HepG2 (cell line): ENCODE data around the gene AQP10. TPM values are rescaled to one million over a fixed set of nuclear protein-coding genes. Genes with fewer than 3 reads are reported as not detected.
A peak's percentile ranks its signal among the peaks of the same experiment; 100 is the strongest.

Source experiments
- GABPA ChIP-seq, 2 experiments: IDR thresholded peaks; 2 replicates each; pipeline ENCODE4 v1.6.1; 2011 to 2016; ENCODE audit warnings: low read depth in 2 of 2, low read length in 1 of 2, missing biosample characterization in 1 of 2, missing genetic modification characterization in 1 of 2
- HDAC1 ChIP-seq: sonication (generic); formaldehyde crosslinking; IDR thresholded peaks from 2 replicates; pipeline ENCODE4 v1.5.1; 2020; ENCODE audit warnings: mild to moderate bottlenecking, missing genetic modification reagents
- IRF2 ChIP-seq: IDR thresholded peaks from 2 replicates; pipeline ENCODE4 v1.6.1; 2018; ENCODE audit warnings: missing genetic modification reagents, missing compliant biosample characterization
- KAT2B ChIP-seq: fragments of 150-350 bp; IDR thresholded peaks from 2 replicates; pipeline ENCODE4 v1.6.1; 2014; ENCODE audit warnings: low read depth, low read length, borderline replicate concordance
- RBFOX2 ChIP-seq: fragments of 200-400 bp; formaldehyde crosslinking; IDR thresholded peaks from 2 replicates; pipeline ENCODE4 v1.6.1; 2017; ENCODE audit warnings: low read depth, mild to moderate bottlenecking, low read length
- SMC3 ChIP-seq: IDR thresholded peaks from 2 replicates; pipeline ENCODE4 v1.6.1; 2011; ENCODE audit warnings: low read length, improper control_type of control experiment
- STAG1 ChIP-seq: sonication (generic); formaldehyde crosslinking; IDR thresholded peaks from 2 replicates; pipeline ENCODE4 v1.4.0; 2020; ENCODE audit warnings: missing genetic modification reagents
- ZBTB8A ChIP-seq: sonication (generic); formaldehyde crosslinking; IDR thresholded peaks from 2 replicates; pipeline ENCODE4 v1.4.0; 2020; ENCODE audit warnings: mild to moderate bottlenecking, low read depth, missing genetic modification reagents, borderline replicate concordance
- ZNF225 ChIP-seq: sonication (generic); formaldehyde crosslinking; IDR thresholded peaks from 2 replicates; pipeline ENCODE4 v1.4.0; 2020; ENCODE audit warnings: mild to moderate bottlenecking, missing genetic modification reagents
- ZNF564 ChIP-seq: sonication (generic); formaldehyde crosslinking; IDR thresholded peaks from 2 replicates; pipeline ENCODE4 v1.8.1; 2023; ENCODE audit warnings: mild to moderate bottlenecking, missing genetic modification reagents
- ZSCAN21 ChIP-seq: sonication (generic); formaldehyde crosslinking; IDR thresholded peaks from 2 replicates; pipeline ENCODE4 v1.8.0; 2022; ENCODE audit warnings: mild to moderate bottlenecking, missing genetic modification reagents, moderate library complexity, borderline replicate concordance
- polyA plus RNA-seq, 8 experiments: library from polyadenylated mRNA; depleted of rRNA in 3 of 8; stranded (reverse) in 7 of 8; unstranded in 1 of 8; fragments of >200 nt; fragmentation: Illumina TruSeq in 4 of 8; extraction: Trizol in 4 of 8; gene quantifications; 2 replicates each; pipeline versions ENCODE4 v1.2.1 to v1.2.3, GENCODE V29; 2011 to 2016; ENCODE audit warnings: low read depth in 4 of 8, missing spikeins in 1 of 8, mixed read lengths in 1 of 8; ENCODE audit not compliant: insufficient read depth in 1 of 8
- total RNA-seq, 5 experiments: library from RNA; depleted of rRNA; stranded (reverse); fragments of >200 nt; fragmentation: Illumina TruSeq; extraction: Trizol; gene quantifications; 2 replicates each; pipeline ENCODE4 v1.2.3, GENCODE V29; 2016; ENCODE audit warnings: low read depth in 1 of 5
- TF ChIP-seq, protein P1 (sequence below): sonication (generic); formaldehyde crosslinking; IDR thresholded peaks from 2 replicates; pipeline ENCODE4 v1.4.0; 2020; ENCODE audit warnings: mild to moderate bottlenecking, missing genetic modification reagents, borderline replicate concordance
- TF ChIP-seq, protein P2 (sequence below): sonication (generic); formaldehyde crosslinking; IDR thresholded peaks from 2 replicates; pipeline ENCODE4 v1.8.1; 2022; ENCODE audit warnings: low read depth, mild to moderate bottlenecking, missing genetic modification reagents
- TF ChIP-seq, protein P3 (sequence below): IDR thresholded peaks from 2 replicates; pipeline ENCODE4 v1.6.1; 2018; ENCODE audit warnings: missing genetic modification reagents
- TF ChIP-seq, protein P4 (sequence below): sonication (generic); formaldehyde crosslinking; IDR thresholded peaks from 2 replicates; pipeline ENCODE4 v1.4.0; 2020; ENCODE audit warnings: low read depth, mild to moderate bottlenecking, missing genetic modification reagents
- TF ChIP-seq, protein P5 (sequence below): sonication (generic); formaldehyde crosslinking; conservative IDR thresholded peaks from 2 replicates; pipeline ENCODE4 v1.8.1; 2023; ENCODE audit warnings: missing genetic modification reagents

AQP10 gene
- total and polyA plus RNA-seq, 2 of the 13 experiments (the other 11 are each of a cell fraction or from before 2014, with no cell fraction given): 0.30 TPM; not detected in 1

DNA sequence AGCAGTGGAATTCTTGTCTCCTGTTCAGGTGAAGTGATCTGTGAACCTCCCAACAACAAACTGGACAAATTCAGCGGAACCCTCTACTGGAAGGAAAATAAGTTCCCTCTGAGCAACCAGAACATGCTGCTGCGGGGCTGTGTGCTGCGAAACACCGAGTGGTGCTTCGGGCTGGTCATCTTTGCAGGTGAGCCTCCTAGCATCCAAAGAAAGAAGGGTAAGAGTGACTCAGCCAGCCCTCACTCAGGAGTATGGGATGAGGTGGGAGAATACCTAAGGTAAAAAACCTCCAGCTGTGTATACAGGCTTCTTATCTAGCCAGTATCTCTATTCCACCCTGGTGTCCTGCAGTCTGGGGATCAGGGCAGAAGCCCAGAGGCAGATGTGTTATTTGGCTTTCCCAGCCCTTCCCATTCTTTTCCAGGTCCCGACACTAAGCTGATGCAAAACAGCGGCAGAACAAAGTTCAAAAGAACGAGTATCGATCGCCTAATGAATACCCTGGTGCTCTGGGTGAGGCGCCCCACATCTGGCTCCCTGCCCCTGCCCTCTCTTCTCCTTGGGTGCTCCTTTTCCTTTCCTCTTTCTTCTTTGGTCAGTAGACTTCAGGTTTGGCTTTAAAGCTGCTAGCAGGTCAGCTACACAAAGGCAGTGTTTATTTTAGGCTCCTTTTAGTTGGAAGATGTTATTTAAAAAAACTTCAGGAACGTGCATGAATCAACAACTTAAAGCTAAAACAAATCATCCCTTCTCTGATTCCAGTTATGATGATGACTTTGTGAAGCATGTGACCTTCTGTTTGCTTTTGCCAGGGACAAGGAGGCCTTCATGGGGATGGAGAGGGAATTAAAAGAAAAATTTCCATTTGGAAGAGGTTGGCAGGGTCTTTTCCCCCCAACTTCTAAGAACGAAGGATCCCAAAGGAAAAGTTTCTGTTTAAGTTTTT, 13.5 kb downstream of the AQP10 start (continued):
- TF ChIP-seq, protein P1, sequence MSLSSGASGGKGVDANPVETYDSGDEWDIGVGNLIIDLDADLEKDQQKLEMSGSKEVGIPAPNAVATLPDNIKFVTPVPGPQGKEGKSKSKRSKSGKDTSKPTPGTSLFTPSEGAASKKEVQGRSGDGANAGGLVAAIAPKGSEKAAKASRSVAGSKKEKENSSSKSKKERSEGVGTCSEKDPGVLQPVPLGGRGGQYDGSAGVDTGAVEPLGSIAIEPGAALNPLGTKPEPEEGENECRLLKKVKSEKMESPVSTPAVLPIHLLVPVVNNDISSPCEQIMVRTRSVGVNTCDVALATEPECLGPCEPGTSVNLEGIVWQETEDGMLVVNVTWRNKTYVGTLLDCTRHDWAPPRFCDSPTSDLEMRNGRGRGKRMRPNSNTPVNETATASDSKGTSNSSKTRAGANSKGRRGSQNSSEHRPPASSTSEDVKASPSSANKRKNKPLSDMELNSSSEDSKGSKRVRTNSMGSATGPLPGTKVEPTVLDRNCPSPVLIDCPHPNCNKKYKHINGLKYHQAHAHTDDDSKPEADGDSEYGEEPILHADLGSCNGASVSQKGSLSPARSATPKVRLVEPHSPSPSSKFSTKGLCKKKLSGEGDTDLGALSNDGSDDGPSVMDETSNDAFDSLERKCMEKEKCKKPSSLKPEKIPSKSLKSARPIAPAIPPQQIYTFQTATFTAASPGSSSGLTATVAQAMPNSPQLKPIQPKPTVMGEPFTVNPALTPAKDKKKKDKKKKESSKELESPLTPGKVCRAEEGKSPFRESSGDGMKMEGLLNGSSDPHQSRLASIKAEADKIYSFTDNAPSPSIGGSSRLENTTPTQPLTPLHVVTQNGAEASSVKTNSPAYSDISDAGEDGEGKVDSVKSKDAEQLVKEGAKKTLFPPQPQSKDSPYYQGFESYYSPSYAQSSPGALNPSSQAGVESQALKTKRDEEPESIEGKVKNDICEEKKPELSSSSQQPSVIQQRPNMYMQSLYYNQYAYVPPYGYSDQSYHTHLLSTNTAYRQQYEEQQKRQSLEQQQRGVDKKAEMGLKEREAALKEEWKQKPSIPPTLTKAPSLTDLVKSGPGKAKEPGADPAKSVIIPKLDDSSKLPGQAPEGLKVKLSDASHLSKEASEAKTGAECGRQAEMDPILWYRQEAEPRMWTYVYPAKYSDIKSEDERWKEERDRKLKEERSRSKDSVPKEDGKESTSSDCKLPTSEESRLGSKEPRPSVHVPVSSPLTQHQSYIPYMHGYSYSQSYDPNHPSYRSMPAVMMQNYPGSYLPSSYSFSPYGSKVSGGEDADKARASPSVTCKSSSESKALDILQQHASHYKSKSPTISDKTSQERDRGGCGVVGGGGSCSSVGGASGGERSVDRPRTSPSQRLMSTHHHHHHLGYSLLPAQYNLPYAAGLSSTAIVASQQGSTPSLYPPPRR (CRISPR knock-in tag): no peak
- TF ChIP-seq RBFOX2 (no peak), ZNF225 (CRISPR knock-in tag) (no peak), GABPA (IDR thresholded peaks at IDR 0.05; ENCODE audit: low read depth, low read length) (no peak), GABPA (CRISPR knock-in tag; IDR thresholded peaks at IDR 0.05; ENCODE audit: low read depth) (no peak), ZNF564 (CRISPR knock-in tag) (peak; percentile 87), SMC3 (peak; percentile 15; the same call in 1 of the 2 replicates), ZBTB8A (no peak), KAT2B (peak; percentile 61; the same call in 1 of the 2 replicates), STAG1 (CRISPR knock-in tag) (no peak), IRF2 (no peak; the same call in 1 of the 2 replicates), HDAC1 (CRISPR knock-in tag) (peak; percentile 57), ZSCAN21 (no peak)
- TF ChIP-seq, protein P2, sequence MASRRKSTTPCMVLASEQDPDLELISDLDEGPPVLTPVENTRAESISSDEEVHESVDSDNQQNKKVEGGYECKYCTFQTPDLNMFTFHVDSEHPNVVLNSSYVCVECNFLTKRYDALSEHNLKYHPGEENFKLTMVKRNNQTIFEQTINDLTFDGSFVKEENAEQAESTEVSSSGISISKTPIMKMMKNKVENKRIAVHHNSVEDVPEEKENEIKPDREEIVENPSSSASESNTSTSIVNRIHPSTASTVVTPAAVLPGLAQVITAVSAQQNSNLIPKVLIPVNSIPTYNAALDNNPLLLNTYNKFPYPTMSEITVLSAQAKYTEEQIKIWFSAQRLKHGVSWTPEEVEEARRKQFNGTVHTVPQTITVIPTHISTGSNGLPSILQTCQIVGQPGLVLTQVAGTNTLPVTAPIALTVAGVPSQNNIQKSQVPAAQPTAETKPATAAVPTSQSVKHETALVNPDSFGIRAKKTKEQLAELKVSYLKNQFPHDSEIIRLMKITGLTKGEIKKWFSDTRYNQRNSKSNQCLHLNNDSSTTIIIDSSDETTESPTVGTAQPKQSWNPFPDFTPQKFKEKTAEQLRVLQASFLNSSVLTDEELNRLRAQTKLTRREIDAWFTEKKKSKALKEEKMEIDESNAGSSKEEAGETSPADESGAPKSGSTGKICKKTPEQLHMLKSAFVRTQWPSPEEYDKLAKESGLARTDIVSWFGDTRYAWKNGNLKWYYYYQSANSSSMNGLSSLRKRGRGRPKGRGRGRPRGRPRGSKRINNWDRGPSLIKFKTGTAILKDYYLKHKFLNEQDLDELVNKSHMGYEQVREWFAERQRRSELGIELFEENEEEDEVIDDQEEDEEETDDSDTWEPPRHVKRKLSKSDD (CRISPR knock-in tag): no peak
- TF ChIP-seq, protein P3, sequence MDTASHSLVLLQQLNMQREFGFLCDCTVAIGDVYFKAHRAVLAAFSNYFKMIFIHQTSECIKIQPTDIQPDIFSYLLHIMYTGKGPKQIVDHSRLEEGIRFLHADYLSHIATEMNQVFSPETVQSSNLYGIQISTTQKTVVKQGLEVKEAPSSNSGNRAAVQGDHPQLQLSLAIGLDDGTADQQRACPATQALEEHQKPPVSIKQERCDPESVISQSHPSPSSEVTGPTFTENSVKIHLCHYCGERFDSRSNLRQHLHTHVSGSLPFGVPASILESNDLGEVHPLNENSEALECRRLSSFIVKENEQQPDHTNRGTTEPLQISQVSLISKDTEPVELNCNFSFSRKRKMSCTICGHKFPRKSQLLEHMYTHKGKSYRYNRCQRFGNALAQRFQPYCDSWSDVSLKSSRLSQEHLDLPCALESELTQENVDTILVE (CRISPR knock-in tag): peak; percentile 67; the same call in 1 of the 2 replicates
- TF ChIP-seq, protein P4, sequence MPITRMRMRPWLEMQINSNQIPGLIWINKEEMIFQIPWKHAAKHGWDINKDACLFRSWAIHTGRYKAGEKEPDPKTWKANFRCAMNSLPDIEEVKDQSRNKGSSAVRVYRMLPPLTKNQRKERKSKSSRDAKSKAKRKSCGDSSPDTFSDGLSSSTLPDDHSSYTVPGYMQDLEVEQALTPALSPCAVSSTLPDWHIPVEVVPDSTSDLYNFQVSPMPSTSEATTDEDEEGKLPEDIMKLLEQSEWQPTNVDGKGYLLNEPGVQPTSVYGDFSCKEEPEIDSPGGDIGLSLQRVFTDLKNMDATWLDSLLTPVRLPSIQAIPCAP (CRISPR knock-in tag): no peak
- TF ChIP-seq, protein P5, sequence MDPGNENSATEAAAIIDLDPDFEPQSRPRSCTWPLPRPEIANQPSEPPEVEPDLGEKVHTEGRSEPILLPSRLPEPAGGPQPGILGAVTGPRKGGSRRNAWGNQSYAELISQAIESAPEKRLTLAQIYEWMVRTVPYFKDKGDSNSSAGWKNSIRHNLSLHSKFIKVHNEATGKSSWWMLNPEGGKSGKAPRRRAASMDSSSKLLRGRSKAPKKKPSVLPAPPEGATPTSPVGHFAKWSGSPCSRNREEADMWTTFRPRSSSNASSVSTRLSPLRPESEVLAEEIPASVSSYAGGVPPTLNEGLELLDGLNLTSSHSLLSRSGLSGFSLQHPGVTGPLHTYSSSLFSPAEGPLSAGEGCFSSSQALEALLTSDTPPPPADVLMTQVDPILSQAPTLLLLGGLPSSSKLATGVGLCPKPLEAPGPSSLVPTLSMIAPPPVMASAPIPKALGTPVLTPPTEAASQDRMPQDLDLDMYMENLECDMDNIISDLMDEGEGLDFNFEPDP (CRISPR knock-in tag): no peak
